ENCODE results near the gene KYAT1. TPM values are rescaled to one million over a fixed set of nuclear protein-coding genes. Genes with fewer than 3 reads are reported as not detected.

The KYAT1 gene
- total RNA-seq, 1 experiment from 2014 or later: 6.1 TPM

GRCh38 chr9:128923493-128923883, 41.7 kb upstream of the KYAT1 start:
- CTCF ChIA-PET: interaction anchor here (0.5 kb wide), 1 partner anchor 60 kb away, joined by 3 read pairs; no protein-coding TSS in a partner anchor
- in situ Hi-C loops (cut with HindIII; ENCODE audit: low pct_unique_long_range_greater_than_20kb, low sequenced_read_pairs): no loop called here
- POLR2A ChIA-PET: no interaction called here

DNA sequence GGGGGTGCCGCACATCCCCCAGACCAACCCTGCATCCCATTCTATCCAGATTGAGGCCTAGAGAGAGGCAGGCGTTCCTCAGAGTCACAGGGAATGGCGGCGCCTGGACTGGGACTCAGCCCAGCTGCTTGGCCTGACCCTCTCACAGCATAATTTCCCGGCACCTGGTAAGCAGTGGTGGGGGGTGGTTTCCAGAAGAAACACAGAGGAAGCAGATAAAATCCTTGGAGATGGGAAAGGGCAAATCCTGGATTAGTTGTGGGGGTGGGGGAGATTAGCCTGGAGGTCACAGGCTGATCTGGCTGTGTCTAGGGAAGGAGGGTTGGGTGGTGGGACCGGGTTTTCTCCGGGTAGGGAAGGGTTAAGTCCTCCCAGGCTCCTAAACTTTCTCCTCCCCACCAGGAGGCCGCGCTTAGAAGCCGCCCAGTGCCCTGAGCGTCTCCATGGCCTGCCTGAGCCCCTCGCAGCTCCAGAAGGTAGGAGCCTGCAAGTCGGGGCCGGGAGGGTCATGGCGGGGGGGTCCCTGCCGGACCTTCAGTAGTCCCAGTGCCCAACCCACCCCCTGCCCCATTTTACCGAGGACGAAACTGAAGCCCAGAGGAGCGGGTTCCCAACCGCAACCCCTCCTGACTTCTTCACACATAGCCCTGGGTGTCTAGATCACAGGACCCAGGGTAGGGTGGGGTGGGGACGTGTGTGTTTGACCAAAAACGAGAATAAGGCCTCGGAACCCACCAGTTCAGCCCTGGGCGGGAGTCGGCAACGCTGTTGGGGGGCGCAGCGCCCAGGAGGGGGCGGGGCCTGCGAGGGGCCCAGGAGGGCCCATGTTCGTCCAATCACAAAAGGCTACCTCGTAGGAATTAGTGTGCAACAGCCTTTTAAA, 40.4 kb upstream of the KYAT1 start:
- Histone ChIP-seq H3K9me3 (ENCODE audit: control insufficient read depth, insufficient read depth, low read depth, low read length) (no peaks in the 10 kb centered on the region), H3K4me1 (ENCODE audit: control insufficient read depth, insufficient read depth, low read length) (peaks cover 4% of the 10 kb centered on the region; the same call in 1 of the 2 replicates), H3K27me3 (ENCODE audit: control insufficient read depth, insufficient read depth, low read length) (no peaks in the 10 kb centered on the region), H3K4me3 (ENCODE audit: low read depth in 2 of 2, low read length in 2 of 2) (no peak overlapping the region), H3K27ac (ENCODE audit: low read length) (no peak overlapping the region), H3K36me3 (ENCODE audit: control insufficient read depth, insufficient read depth, low read length) (no peaks in the 10 kb centered on the region)
- CTCF ChIA-PET: no interaction called here
- intact Hi-C loops (cut with micrococcal nuclease; ENCODE audit: unreplicated experiment) (no loop called here), in situ Hi-C loops (cut with HindIII; ENCODE audit: low pct_unique_long_range_greater_than_20kb, low sequenced_read_pairs) (no loop called here)
- TF ChIP-seq SIN3A (IDR thresholded peaks at IDR 0.05; ENCODE audit: borderline replicate concordance, insufficient read depth, low read depth, low read length): no peak
- DNase-seq (ENCODE audit: low read depth, low spot score) (no peak), ATAC-seq (peak; percentile 49; the same call in 1 of the 2 replicates)
- POLR2A ChIA-PET: no interaction called here
- no TSS peak for BruUV-seq (replicated peaks)

More at GRCh38 chr9:128923493-128923883, 41.7 kb upstream of the KYAT1 start:
- intact Hi-C loops (cut with micrococcal nuclease; ENCODE audit: unreplicated experiment): no loop called here
- H3K36me3 ChIP-seq (ENCODE audit: control insufficient read depth, insufficient read depth, low read length): no peaks in the 10 kb centered on the region
- BruUV-seq (replicated peaks): no TSS peak
- TF ChIP-seq TCF7L2 (IDR thresholded peaks at IDR 0.05; ENCODE audit: low read depth, low read length) (no peak), SIN3A (IDR thresholded peaks at IDR 0.05; ENCODE audit: borderline replicate concordance, insufficient read depth, low read depth, low read length) (no peak)
- no peak overlapping the region for H3K4me3 ChIP-seq (ENCODE audit: low read depth in 2 of 2, low read length in 2 of 2)
- no peak overlapping the region for H3K27ac ChIP-seq (ENCODE audit: low read length)
- H3K4me1 ChIP-seq (ENCODE audit: control insufficient read depth, insufficient read depth, low read length): peaks cover 4% of the 10 kb centered on the region; the same call in 1 of the 2 replicates
- no peak for DNase-seq (ENCODE audit: low read depth, low spot score)
- no peak for ATAC-seq
- no peaks in the 10 kb centered on the region for H3K27me3 ChIP-seq (ENCODE audit: control insufficient read depth, insufficient read depth, low read length)
- H3K9me3 ChIP-seq (ENCODE audit: control insufficient read depth, insufficient read depth, low read depth, low read length): no peaks in the 10 kb centered on the region

DNA sequence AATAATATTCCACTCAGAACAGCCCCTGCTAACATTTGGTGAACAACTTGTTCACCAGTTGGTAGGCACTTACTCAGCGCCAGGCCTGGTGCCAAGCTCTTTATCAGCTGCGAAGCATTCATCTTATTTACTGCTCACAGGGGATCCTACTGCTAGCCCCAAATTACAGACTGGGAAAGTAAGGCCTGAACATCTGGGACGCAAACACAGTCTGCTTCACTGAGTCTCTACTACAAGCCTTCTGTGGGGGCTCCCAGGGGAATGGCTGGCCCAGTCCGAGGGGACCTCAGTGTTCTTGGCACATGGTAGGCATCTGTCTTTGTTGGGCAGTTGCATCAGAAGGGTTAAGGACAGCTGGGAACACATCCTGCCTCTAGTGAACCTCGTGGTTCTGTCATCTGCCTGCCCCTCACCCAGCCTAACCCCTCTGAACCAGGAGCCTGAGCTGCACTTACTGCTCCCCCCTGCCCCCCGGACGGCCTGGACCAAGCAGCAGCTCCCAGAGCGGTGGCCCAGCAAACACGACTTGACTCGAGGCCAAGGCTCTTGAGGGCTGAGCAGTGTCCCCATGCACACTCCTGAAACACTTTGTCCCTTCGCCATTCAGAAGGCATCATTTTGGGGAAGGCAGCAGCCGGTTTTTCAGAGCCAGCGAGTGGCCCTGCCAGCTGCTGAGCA, 38.8 kb upstream of the KYAT1 start, which contains the start of gene PHYHD1:
Gene PHYHD1 (plus strand): TSS at position 602 of the 678 bp plus-strand sequence. CDS start 1,342 bp downstream, outside the sequence.
- DNase-seq (ENCODE audit: low read depth, low spot score): no peak
- POLR2A ChIA-PET: no interaction called here
- intact Hi-C loops (cut with micrococcal nuclease; ENCODE audit: unreplicated experiment): no loop called here
- H3K36me3 ChIP-seq (ENCODE audit: control insufficient read depth, insufficient read depth, low read length): no peaks in the 10 kb centered on the region
- H3K27me3 ChIP-seq (ENCODE audit: control insufficient read depth, insufficient read depth, low read length): no peaks in the 10 kb centered on the region
- H3K4me1 ChIP-seq (ENCODE audit: control insufficient read depth, insufficient read depth, low read length): peaks cover 4% of the 10 kb centered on the region; the same call in 1 of the 2 replicates
- in situ Hi-C loops (cut with HindIII; ENCODE audit: low pct_unique_long_range_greater_than_20kb, low sequenced_read_pairs): no loop called here
- CTCF ChIA-PET: no interaction called here
- TF ChIP-seq, protein P1, sequence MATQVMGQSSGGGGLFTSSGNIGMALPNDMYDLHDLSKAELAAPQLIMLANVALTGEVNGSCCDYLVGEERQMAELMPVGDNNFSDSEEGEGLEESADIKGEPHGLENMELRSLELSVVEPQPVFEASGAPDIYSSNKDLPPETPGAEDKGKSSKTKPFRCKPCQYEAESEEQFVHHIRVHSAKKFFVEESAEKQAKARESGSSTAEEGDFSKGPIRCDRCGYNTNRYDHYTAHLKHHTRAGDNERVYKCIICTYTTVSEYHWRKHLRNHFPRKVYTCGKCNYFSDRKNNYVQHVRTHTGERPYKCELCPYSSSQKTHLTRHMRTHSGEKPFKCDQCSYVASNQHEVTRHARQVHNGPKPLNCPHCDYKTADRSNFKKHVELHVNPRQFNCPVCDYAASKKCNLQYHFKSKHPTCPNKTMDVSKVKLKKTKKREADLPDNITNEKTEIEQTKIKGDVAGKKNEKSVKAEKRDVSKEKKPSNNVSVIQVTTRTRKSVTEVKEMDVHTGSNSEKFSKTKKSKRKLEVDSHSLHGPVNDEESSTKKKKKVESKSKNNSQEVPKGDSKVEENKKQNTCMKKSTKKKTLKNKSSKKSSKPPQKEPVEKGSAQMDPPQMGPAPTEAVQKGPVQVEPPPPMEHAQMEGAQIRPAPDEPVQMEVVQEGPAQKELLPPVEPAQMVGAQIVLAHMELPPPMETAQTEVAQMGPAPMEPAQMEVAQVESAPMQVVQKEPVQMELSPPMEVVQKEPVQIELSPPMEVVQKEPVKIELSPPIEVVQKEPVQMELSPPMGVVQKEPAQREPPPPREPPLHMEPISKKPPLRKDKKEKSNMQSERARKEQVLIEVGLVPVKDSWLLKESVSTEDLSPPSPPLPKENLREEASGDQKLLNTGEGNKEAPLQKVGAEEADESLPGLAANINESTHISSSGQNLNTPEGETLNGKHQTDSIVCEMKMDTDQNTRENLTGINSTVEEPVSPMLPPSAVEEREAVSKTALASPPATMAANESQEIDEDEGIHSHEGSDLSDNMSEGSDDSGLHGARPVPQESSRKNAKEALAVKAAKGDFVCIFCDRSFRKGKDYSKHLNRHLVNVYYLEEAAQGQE (IDR thresholded peaks at IDR 0.05; ENCODE audit: insufficient read depth in 1 of 2, low read depth in 2 of 2, low read length in 1 of 2): no peak
- TF ChIP-seq POLR2AphosphoS5 (IDR thresholded peaks at IDR 0.05; ENCODE audit: low read depth, low read length): no peak
- TF ChIP-seq SIN3A (IDR thresholded peaks at IDR 0.05; ENCODE audit: borderline replicate concordance, insufficient read depth, low read depth, low read length): no peak
- TF ChIP-seq TCF7L2 (IDR thresholded peaks at IDR 0.05; ENCODE audit: low read depth, low read length): no peak
- TF ChIP-seq, protein P2, sequence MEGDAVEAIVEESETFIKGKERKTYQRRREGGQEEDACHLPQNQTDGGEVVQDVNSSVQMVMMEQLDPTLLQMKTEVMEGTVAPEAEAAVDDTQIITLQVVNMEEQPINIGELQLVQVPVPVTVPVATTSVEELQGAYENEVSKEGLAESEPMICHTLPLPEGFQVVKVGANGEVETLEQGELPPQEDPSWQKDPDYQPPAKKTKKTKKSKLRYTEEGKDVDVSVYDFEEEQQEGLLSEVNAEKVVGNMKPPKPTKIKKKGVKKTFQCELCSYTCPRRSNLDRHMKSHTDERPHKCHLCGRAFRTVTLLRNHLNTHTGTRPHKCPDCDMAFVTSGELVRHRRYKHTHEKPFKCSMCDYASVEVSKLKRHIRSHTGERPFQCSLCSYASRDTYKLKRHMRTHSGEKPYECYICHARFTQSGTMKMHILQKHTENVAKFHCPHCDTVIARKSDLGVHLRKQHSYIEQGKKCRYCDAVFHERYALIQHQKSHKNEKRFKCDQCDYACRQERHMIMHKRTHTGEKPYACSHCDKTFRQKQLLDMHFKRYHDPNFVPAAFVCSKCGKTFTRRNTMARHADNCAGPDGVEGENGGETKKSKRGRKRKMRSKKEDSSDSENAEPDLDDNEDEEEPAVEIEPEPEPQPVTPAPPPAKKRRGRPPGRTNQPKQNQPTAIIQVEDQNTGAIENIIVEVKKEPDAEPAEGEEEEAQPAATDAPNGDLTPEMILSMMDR (IDR thresholded peaks at IDR 0.05): no peak
- no peak within 1 kb of the TSS for H3K27ac ChIP-seq (ENCODE audit: low read length)
- BruUV-seq (replicated peaks): no TSS peak
- no peaks in the 10 kb centered on the region for H3K9me3 ChIP-seq (ENCODE audit: control insufficient read depth, insufficient read depth, low read depth, low read length)
- no peak for ATAC-seq
- H3K4me3 ChIP-seq (ENCODE audit: low read depth in 2 of 2, low read length in 2 of 2): no peak within 1 kb of the TSS
